ENCODE results near the gene TFEB. TPM values are rescaled to one million over a fixed set of nuclear protein-coding genes. Genes with fewer than 3 reads are reported as not detected.

TFEB gene
- total and polyA plus RNA-seq, 10 of the 15 experiments (the other 5 are each of a cell fraction or from before 2014, with no cell fraction given), result 0.84 to 108 (median 60.8) TPM

- TF ChIP-seq SMAD1 (IDR thresholded peaks at IDR 0.05; ENCODE audit: low read depth, partially characterized antibody), result no peak
Observed at GRCh38 chr6:41741625-41742490, 6.5 kb upstream of the TFEB start (continued).

GRCh38 chr6:41740366-41741162 is 5.2 kb upstream of the TFEB start:
- Histone ChIP-seq H3K79me2 (ENCODE audit: control insufficient read depth, insufficient read depth, low read length) (no peaks in the 10 kb centered on the region), H4K20me1 (ENCODE audit: control insufficient read depth, insufficient read depth) (no peaks in the 10 kb centered on the region), H2AFZ (ENCODE audit: control insufficient read depth, low read depth, low read length) (no peak overlapping the region), H3K27me3 (replicated peaks in 1 of 2; ENCODE audit: control insufficient read depth in 2 of 2, insufficient read depth in 2 of 2, low read length in 1 of 2) (no peaks in the 10 kb centered on the region; a peak in 1 of 4 replicates), H3K4me1 (ENCODE audit: control insufficient read depth, insufficient read depth, low read length) (no peaks in the 10 kb centered on the region; the same call in 1 of the 2 replicates), H3K9ac (ENCODE audit: control insufficient read depth, insufficient read depth, low read length) (no peak overlapping the region), H3K9me3 (replicated peaks; ENCODE audit: control insufficient read depth, insufficient read depth, low read length) (no peaks in the 10 kb centered on the region), H3K4me2 (ENCODE audit: control insufficient read depth, insufficient read depth) (no peak overlapping the region), H3K27ac (ENCODE audit: control insufficient read depth, insufficient read depth) (no peak overlapping the region), H3K36me3 (ENCODE audit: control insufficient read depth in 2 of 2, insufficient read depth in 2 of 2, low read length in 1 of 2) (no peaks in the 10 kb centered on the region), H3K4me3 (no peak overlapping the region)
- ChIA-PET POLR2A (interaction anchor here (0.6 to 1.5 kb wide), 3 partner anchors 42 to 598 kb away, joined by 3 read pairs; no protein-coding TSS in a partner anchor), RAD21 (ENCODE audit: unreplicated experiment) (no interaction called here), CTCF (no interaction called here), SMC1A (ENCODE audit: uncharacterized antibody, unreplicated experiment) (no interaction called here)
- BruUV-seq (replicated peaks), result no TSS peak
- no peak for TF ChIP-seq CBX5 (IDR thresholded peaks at IDR 0.05; ENCODE audit: low read depth)
- intact Hi-C loops (cut with micrococcal nuclease; ENCODE audit: unreplicated experiment), result no loop called here
- in situ Hi-C loops (cut with MboI), result no loop called here
- DNase-seq (ENCODE audit: low read depth, low spot score), result no peak
- WGBS (ENCODE audit: insufficient coverage, insufficient replicate concordance, low lambda C conversion rate, missing lambda C conversion rate), result 45% methylated on average over 13 of the region's 13 CpGs
- FAIRE-seq, result no peak
- no peak for ATAC-seq

- Histone ChIP-seq H3K4me1 (ENCODE audit: control insufficient read depth, insufficient read depth, low read length) (no peaks in the 10 kb centered on the region; the same call in 1 of the 2 replicates), H4K20me1 (ENCODE audit: control insufficient read depth, insufficient read depth) (no peaks in the 10 kb centered on the region), H3K4me3 (no peak overlapping the region), H3K4me2 (ENCODE audit: control insufficient read depth, insufficient read depth) (no peak overlapping the region), H2AFZ (ENCODE audit: control insufficient read depth, low read depth, low read length) (no peak overlapping the region), H3K27me3 (replicated peaks in 1 of 2; ENCODE audit: control insufficient read depth in 2 of 2, insufficient read depth in 2 of 2, low read length in 1 of 2) (no peaks in the 10 kb centered on the region; a peak in 1 of 4 replicates), H3K27ac (ENCODE audit: control insufficient read depth, insufficient read depth) (no peak overlapping the region), H3K36me3 (ENCODE audit: control insufficient read depth in 2 of 2, insufficient read depth in 2 of 2, low read length in 1 of 2) (no peaks in the 10 kb centered on the region), H3K79me2 (ENCODE audit: control insufficient read depth, insufficient read depth, low read length) (peaks cover 6% of the 10 kb centered on the region), H3K9me3 (replicated peaks; ENCODE audit: control insufficient read depth, insufficient read depth, low read length) (no peaks in the 10 kb centered on the region), H3K9ac (ENCODE audit: control insufficient read depth, insufficient read depth, low read length) (no peak overlapping the region)
- SMC1A ChIA-PET (ENCODE audit: uncharacterized antibody, unreplicated experiment), result no interaction called here
- DNase-seq (ENCODE audit: low read depth, low spot score), result no peak
- FAIRE-seq, result no peak
- RAD21 ChIA-PET (ENCODE audit: unreplicated experiment), result interaction anchor here (2.4 kb wide), 1 partner anchor 33 kb away, joined by 10 read pairs; no protein-coding TSS in a partner anchor
- no peak for ATAC-seq
- 54% methylated on average over 4 of the region's 4 CpGs for WGBS (ENCODE audit: insufficient coverage, insufficient replicate concordance, low lambda C conversion rate, missing lambda C conversion rate)
- in situ Hi-C loops (cut with MboI), result no loop called here
- no TSS peak for BruUV-seq (replicated peaks)
- POLR2A ChIA-PET, result no interaction called here
- intact Hi-C loops (cut with micrococcal nuclease; ENCODE audit: unreplicated experiment), result loop anchor here (10.0 kb wide), 1 partner anchor 664 kb away; the partner anchor contains the start of genes NFYA and OARD1
- CTCF ChIA-PET, result no interaction called here
- TF ChIP-seq USF2 (IDR thresholded peaks at IDR 0.05; ENCODE audit: borderline replicate concordance, low read depth, low read length) (no peak), JUNB (IDR thresholded peaks at IDR 0.05) (no peak), EZH2 (IDR thresholded peaks at IDR 0.05; ENCODE audit: borderline replicate concordance, control insufficient read depth, low read depth, low read length) (no peak), NKRF (conservative IDR thresholded peaks at IDR 0.05) (no peak), IRF3 (IDR thresholded peaks at IDR 0.05) (no peak), KDM1A (IDR thresholded peaks at IDR 0.05; ENCODE audit: borderline replicate concordance) (no peak)
Observed at GRCh38 chr6:41739041-41739440, 3.6 kb upstream of the TFEB start.

Data from GM12878 (cell line).